Measurements from ENCODE around the gene GKN1.

DNA sequence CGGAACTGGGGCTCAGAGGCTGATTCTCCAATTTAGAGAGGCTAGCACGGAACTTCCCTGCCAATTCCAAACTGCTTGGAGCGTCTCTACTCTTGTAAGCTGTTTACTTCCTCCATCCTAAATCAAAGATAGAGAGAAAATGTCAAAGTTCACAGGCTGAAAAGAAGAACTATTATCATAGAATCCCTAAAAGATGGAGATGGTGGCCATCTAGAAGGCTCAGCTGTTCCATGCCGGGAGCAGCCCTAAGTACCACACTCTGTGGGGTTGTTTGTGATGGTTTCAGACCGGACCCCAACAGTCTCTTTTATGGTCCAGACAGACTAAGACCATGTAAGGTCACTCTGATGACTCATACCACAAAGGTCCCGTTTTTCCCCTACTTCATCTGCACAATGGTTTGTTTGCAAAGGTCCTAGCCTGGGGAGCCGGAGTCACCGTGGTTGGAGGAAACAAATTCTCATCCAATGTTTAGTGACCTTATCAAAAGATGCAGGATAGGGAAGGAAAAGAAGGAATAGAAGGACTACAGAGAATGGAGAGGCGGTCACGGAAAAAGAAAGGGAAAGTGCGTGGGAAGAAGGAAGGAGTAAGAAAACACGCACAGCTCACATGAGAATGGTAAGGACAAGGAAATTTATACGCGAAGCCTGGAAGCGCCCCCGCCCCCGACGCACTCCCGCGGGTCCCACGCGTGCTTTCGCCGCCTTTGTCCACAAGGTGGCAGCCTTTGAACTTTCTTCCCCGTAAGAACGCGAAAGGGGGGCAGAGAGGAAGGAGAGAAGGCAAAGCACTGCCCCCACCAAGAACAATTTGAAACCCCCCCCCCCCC, 38.1 kb downstream of the GKN1 start:
- no peak for TF ChIP-seq EP300 (IDR thresholded peaks at IDR 0.05)
- TF ChIP-seq POLR2A (IDR thresholded peaks at IDR 0.05; ENCODE audit: low read depth), result no peak
- no peak for TF ChIP-seq POLR2AphosphoS5 (IDR thresholded peaks at IDR 0.05)
- TF ChIP-seq, protein P1, sequence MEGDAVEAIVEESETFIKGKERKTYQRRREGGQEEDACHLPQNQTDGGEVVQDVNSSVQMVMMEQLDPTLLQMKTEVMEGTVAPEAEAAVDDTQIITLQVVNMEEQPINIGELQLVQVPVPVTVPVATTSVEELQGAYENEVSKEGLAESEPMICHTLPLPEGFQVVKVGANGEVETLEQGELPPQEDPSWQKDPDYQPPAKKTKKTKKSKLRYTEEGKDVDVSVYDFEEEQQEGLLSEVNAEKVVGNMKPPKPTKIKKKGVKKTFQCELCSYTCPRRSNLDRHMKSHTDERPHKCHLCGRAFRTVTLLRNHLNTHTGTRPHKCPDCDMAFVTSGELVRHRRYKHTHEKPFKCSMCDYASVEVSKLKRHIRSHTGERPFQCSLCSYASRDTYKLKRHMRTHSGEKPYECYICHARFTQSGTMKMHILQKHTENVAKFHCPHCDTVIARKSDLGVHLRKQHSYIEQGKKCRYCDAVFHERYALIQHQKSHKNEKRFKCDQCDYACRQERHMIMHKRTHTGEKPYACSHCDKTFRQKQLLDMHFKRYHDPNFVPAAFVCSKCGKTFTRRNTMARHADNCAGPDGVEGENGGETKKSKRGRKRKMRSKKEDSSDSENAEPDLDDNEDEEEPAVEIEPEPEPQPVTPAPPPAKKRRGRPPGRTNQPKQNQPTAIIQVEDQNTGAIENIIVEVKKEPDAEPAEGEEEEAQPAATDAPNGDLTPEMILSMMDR (IDR thresholded peaks at IDR 0.05), result peak; percentile 83 to 90 (median 86)

Measured in esophagus muscularis mucosa (tissue), 4 donors.